HG02840 (cell line): ENCODE results near the gene DUS3L.
"Not testable (repeated sequence)": the region's sequence is repeated elsewhere in the genome, so short reads cannot be mapped to it uniquely, and the experiment has no call there.

Experiments used
- ATAC-seq: cut with Tn5 transposase; IDR thresholded peaks from one replicate; pipeline ENCODE4 v1.9.1; 2021; ENCODE audit warnings: mild to moderate bottlenecking, moderate library complexity, moderate number of reproducible peaks; ENCODE audit not compliant: unreplicated experiment, low FRiP score

Gene DUS3L

DNA sequence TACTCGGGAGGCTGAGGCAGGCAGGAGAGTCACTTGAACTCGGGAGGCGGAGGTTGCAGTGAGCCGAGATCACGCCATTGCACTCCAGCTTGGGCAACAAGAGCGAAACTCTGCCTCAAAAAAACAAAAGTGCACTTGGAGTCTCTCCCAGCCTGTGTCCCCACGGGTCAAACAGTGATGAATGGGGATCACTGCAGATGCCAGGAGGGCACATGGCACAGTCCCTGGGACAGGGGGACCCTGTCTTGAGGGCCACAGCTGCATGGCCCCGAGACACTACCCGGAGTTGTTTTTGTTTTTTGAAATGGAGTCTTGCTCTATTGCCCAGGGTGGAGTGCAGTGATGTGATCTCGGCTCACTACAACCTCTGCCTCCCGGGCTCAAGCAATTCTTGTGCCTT lies 10.0 kb downstream of the DUS3L start:
- ATAC-seq: not testable (repeated sequence)

DNA sequence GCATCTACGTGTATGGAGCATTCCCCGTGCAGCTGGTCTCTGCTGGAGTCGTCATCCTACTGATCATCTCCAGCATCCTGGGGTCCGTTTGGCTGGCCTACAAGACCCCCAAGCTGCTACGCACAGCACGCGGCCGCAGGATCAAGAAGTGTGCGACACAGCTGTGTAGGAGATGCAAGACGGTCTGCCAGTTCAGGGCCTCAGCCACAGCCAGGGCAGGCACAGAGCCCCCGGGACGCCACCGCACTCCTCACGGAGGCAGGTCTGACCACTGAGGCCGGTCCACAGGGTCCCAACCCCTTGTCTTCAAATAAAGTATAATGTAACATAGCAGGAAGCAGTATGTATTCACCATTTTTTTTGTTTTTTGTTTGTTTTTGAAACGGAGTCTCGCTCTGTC lies 12.6 kb downstream of the DUS3L start:
- no peak for ATAC-seq

DNA sequence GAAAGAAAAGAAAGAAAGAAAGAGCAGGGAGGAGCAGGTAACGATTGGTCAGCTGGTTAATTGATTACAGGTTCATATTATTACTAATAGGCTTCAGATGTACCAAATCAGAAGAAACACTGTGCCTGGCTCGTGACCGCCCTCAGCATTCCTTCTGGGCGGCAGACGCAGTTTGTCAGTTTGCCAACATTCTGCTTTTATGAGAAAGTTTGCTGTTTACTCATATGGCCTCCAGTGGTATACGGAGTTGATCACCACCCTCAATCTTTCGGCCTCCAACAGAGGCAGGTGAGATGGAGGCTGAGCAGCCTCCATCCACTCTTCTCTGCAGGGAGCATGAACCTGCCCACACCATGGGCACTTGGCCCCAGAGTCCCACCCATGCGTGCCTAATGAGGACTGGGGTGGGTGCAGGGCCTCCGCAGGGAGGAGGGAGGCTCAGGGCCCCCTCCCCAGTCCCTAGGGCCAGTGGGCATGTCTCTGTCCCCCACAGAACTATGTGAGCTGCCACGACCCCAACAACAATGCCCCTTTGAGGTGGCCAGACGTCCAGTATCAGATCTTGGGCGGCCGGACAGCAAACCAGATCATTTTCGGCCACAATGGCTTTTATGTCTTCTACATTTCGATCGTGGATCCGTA lies 15.2 kb downstream of the DUS3L start:
- ATAC-seq: no peak

DNA sequence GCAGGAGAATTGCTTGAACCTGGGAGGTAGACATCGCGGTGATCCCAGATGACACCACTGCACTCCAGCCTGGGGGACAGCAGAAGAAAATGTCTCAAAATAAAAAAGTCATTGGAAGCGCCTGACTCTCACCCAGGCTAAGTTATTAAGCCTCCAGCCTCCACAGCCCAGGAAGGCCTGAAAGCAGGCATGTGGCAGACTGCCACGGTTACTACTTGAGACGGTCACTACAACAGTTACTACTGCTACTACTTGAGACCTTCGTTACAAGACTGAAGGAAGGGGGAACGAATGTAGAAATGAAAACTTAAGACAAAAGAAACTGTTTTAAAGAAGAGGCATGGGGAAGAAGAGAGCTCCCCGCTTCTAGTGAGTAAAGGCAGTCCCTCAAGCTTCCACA lies 16.0 kb downstream of the DUS3L start:
- ATAC-seq: no peak

DNA sequence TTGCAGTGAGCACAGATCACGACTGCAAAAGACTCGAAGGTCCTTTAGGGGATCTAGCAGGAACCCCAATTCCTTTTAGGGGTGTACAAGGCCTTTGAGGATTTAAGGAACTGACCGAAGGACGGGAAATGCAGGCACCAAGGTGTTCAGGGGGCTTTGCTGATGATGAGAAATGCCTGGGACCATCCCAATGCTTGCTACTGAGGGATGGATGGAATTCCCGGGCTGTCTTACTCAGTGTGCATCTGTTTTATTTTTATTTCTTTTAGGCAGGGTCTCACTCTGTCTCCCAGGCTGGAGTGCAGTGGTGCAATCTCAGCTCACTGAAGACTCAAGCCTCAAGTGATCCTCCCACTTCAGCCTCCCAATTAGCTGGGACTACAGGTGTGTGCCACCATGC lies 17.7 kb downstream of the DUS3L start:
- ATAC-seq: no peak

DNA sequence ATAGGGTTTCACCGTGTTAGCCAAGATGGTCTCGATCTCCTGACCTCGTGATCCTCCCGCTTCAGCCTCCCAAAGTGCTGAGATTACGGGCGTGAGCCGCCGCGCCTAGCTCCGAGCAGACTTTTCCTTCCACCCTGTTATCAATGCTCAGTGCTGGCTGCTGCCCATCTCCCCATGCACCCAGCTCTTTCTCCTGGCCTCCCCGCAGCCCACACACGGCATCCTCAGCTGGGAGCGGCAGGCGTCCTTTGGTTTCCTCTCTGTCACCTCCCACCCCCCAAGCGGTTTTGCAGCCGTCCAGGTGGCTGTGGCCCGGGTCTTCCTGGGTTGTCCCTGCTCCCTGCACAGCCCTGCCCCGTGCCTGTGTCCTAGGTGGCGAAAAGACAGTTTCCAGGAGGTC lies 18.5 kb downstream of the DUS3L start:
- no peak for ATAC-seq

DNA sequence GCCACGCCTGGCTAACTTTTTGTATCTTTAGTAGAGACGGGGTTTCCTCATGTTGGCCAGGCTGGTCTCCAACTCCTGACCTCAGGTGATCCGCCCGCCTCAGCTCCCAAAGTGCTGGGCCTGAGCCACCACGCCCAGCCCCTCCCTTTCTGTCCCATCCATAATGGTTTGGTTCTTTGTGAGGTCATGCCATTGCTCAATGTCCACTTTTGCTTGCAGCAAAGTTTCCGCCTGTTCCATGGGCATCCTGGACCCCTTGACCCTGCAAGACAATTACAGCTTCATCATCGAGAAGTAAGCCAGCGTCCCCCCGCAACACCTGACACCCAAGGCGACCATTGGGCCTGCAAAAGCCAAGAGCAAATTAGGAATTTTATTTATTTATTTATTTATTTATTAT lies 23.0 kb downstream of the DUS3L start:
- no peak for ATAC-seq

DNA sequence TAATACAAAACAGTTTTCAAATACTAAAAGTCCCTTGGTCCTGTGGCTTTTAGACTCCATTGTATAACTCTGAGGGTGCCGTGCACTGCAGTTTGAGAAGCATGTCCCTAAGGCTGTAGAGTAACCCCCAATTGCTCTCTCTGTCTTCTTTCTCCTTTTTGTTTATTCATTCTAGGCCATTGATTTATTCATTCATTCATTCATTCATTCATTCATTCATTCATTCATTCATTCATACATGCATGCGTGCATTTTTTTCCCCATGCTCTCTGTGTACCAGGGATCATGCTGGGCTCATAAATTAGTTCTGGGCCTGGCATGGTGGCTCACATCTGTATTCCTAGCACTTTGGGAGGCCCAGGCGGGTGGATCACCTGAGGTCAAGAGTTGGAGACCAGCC lies 25.7 kb downstream of the DUS3L start:
- no peak for ATAC-seq

DNA sequence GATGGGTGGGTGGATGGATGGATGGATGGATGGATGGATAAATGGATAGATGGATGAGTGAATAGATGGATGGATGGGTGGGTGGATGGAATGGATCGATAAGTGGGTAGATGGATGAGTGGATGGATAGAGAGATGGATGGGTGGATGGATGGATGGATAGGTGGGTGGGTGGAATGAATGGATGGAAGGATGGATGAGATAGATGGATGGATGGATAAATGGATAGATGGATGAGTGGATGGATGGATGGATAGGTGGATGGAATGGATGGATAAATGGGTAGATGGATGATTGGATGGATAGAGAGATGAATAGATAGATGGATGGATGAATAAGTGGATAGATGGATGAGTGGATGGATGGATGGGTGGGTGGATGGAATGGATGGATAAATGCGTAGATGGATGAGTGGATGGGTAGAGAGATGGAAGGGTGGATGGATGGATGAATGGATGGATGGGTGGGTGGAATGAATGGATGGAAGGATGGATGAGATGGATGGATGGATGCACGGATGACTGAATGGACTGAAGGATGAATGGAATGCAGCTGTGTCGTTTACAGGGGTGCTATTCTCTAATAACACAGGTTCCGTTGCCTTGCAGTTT lies 28.2 kb downstream of the DUS3L start:
- no peak for ATAC-seq

DNA sequence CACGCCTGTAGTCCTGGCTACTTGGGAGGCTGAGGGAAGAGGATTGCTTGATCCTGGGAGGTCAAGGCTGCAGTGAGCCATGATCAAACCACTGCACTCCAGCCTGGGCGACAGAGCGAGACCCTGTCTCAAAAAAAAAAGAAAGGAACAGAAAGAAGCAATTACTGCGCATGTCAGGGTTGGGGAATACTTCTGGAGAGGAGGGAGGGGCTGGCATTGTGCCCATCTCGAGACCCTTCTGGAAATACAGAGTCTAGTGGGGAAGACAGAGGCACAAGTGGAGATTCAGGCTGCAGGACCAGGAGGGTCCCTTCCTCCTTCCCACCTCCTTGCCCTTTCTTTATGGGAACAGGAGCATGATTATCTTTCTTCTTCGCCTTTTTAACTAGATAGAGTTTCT lies 37.2 kb downstream of the DUS3L start:
- no peak for ATAC-seq

DNA sequence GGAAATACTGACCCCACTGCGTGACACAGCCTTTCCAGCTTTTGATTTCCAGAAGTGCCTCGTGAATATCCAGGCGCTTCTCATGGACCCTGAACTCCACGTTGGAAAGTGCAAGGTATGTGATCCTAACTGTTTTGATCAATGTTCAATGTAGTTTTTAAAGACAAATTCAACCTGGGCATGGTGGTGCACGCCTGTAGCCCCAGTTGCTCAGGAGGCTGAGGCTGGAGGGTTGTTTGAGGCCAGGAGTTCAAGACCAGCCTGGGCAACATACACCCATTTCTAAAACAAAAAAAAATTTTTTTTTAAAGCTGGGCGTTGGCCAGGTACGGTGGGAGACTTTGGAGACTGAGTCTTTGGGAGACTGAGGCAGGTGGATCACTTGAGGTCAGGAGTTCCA lies 39.3 kb downstream of the DUS3L start:
- no peak for ATAC-seq

DNA sequence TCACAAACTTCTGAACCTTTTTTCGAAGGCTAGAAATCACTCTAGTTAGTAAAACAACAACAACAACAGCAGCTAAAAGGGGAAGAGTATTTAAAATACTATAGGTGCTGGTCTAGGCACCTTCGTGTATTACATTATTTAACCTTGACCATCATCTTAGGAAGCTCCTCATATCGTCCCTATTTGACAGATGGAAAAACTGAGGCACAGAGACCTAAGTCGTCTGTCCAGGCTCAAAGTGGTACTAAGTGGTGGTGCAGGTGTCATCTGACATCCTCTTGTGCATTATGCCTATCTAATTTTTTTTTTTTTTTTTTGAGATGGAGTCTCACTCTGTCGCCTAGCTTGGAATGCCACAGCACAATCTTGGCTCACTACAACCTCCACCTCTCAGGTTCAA lies 41.5 kb downstream of the DUS3L start:
- no peak for ATAC-seq

DNA sequence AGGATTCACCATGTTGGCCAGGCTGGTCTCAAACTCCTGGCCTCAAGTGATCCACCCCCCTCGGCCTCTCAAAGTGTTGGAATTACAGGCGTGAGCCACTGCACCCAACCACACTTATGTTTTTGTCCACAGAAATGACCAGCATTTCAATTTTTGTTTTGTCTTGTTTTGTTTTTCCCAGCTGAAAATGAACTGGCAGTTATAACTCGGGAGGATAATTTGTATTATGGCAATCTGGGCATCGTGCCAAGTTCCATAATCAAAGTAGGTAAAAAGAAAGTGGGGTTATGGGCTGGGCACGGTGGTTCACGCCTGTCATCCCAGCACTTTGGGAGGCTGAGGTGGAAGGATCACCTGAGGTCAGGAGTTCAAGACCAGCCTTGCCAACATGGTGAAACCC lies 42.0 kb downstream of the DUS3L start:
- not testable (repeated sequence) for ATAC-seq

DNA sequence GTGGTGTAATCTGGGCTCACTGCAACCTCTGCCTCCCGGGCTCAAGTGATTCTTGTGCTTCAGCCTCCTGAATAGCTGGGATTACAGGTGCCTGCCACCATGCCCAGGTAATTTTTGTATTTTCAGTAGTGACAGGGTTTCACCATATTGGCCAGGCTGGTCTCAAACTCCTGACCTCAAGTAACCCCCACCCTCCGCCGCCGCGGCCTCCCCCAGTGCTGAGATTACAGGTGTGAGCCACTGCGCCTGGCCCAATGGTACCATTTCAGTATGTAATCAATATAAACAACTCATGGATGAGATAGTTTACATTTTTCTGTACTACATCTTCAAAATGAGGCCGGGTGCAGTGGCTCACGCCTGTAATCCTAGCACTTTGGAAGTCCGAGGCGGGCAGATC lies 46.0 kb downstream of the DUS3L start:
- not testable (repeated sequence) for ATAC-seq

DNA sequence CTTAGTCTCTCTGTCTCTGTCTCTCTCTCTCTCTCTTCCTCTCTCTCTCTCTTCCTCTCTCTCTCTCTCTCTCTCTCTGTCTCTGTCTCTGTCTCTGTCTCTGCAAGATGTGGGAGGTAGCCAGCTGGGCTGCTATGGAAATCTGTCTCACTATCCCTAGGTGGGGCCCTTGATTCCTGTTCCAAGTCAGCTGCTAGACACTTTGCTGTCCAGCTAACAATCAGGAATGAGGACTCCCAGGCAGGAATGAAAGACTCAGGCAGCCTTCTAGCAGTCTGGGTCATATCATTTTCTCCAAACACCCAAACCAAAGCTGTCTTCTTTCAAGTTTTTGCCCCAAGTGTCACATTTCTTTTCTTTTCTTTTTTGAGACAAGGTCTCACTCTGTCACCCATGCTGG lies 47.3 kb downstream of the DUS3L start:
- ATAC-seq: no peak

DNA sequence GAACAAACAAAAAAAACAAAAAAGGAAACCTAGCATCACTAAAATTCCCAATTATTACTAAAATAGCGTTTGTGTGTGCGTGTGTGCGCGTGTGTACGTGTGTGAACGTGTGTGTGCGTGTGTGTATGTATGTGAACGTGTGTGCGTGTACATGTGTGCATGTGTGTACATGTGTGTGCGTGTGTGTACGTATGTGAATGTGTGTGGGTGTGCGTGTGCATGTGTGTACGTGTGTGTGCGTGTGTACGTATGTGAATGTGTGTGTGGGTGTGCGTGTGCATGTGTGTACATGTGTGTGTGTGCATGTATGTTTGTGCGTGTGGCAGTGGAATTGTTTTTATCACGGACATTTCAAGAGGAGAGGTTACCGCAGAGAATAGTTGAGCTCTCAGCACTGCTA lies 48.9 kb downstream of the DUS3L start:
- no peak for ATAC-seq

DNA sequence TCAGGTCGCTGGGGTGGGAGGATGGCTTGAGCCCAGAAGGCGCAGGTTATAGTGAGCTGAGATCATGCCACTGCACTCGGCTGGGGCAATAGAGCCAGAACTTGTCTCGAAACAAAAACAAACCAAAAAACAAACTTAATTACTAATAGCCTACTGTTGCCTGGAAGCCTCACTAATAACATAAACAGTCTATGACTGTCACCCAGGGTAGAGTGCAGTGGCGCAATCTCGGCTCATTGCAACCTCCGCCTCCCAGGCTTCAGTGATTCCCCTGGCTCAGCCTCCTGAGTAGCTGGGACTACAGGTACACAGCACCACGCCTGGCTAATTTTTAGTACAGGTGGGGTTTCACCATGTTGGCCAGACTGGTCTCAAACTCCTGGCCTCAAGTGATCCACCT lies 52.5 kb downstream of the DUS3L start:
- ATAC-seq: no peak
